HG03108 (cell line): ENCODE results near the gene DYNLT1.

ENCODE experiments used
- ATAC-seq: cut with Tn5 transposase; IDR thresholded peaks from one replicate; pipeline ENCODE4 v1.9.1; 2021; ENCODE audit warnings: moderate library complexity; ENCODE audit not compliant: unreplicated experiment

The DYNLT1 gene

DNA sequence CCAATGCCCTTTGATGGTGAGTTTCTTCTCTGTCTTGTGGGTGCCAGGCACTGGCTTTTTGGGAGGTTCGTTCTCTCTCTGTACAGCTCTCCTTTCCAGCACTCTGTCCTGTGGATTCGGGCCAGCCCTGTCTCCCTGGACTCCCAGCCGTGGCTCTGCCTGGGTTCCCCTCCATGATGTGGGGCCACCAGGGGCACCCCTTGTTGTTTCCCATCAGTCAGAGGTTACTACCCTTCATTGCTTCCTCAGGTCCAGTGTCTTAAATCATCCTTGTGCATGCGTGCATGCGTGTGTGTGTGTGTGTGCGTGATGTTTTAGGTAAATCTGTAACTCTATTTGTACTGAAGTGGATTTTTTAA lies 40.5 kb downstream of the DYNLT1 start:
- ATAC-seq, result no peak

GRCh38 chr6:158603261-158604047 lies 41.1 kb downstream of the DYNLT1 start:
- ATAC-seq, result no peak

DNA sequence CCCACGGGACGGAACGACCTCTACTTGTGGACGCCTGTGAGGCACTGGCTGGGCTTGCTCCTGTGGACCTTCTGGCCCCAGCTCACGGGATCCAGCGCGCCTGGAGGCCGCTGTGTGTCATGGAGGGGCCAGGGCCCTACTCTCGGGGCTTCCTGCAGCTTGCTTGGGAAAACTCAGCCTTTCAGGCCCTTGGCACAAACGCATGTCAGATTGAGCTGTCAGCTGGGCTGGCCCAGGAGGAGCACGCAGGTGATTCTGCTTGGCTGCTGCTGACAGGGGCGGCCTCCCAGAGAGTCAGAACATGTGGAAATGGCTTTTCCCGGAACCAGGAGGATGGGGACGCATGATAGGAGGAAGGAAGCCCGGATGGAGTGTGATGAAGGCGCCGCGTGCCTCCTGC lies 44.9 kb downstream of the DYNLT1 start:
- ATAC-seq, result no peak

GRCh38 chr6:158597565-158597964 lies 47.0 kb downstream of the DYNLT1 start:
- no peak for ATAC-seq

GRCh38 chr6:158596861-158597260 lies 47.7 kb downstream of the DYNLT1 start:
- ATAC-seq, result no peak

GRCh38 chr6:158595223-158595622 lies 49.3 kb downstream of the DYNLT1 start:
- no peak for ATAC-seq

DNA sequence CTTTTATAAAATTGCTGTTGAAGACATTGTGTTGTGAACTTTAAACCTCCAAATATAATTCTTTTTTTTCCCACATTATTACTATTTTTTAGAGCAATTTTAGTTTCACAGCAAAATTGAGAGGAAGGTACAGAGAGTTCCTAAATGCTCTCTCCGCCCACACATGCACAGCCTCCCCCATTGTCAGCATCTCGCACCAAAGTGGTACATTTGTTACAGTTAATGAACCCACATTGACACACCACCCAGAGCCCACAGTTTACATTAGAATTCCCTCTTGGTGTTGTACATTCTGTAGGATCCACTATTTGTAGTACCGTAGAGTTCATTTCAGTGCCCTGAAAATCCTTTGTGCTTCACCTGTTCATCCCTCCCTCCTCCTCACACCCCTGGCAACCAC lies 50.9 kb downstream of the DYNLT1 start:
- no peak for ATAC-seq

DNA sequence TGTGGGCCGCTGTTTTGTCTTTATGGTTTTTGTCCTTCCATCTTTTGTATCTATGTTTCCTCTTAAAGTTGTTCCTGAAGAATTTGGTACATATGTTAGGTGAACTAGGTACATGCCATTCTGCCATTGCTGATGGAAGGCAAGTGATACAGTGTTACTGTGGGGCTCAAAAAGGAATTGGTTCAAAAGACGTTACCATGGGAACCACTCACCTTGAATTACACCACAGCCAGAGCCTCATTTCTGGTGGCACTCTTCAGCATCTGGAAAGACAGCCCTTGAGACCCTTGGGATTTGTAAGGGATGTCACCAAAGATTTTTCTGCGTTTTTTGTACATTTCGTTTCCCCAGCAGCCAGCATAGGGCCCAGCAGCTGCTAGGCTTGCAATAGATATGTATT lies 52.7 kb downstream of the DYNLT1 start:
- ATAC-seq, result no peak

GRCh38 chr6:158591134-158591809 lies 53.3 kb downstream of the DYNLT1 start:
- ATAC-seq, result no peak

DNA sequence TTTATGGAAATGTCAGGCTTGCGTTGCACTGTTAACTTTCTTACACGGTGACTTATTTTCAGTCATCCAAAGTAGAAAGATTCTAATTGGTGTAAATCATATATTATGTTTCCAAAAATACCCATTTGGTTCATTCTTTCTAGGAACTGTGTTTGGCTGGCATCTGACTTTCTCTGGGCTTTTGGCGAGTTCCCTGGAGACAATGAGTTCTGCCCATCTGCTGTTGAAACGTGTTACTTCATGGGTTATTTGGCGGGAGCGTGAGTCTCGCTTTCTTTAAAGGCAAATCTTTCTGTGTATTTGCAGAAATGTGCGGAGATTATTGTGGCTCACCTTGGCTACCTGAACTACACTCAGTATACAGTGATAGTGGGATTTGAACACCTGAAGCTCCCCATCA lies 55.2 kb downstream of the DYNLT1 start:
- ATAC-seq, result no peak

- no peak for ATAC-seq
Observed at GRCh38 chr6:158586652-158587051, 57.9 kb downstream of the DYNLT1 start.
